ENCODE data around the gene POU3F1. TPM values are rescaled to one million over a fixed set of nuclear protein-coding genes. Genes with fewer than 3 reads are reported as not detected.

POU3F1 gene
- total RNA-seq, 1 experiment from 2014 or later = not detected

- ChIA-PET POLR2A (ENCODE audit: unreplicated experiment) (no interaction called here), CTCF (no interaction called here)
- TF ChIP-seq EZH2 (IDR thresholded peaks at IDR 0.05; ENCODE audit: low read length, unreplicated experiment) = no peak
- TF ChIP-seq EZH2phosphoT487 (IDR thresholded peaks at IDR 0.05; ENCODE audit: borderline replicate concordance, low read length) = no peak
- TF ChIP-seq, protein P1, sequence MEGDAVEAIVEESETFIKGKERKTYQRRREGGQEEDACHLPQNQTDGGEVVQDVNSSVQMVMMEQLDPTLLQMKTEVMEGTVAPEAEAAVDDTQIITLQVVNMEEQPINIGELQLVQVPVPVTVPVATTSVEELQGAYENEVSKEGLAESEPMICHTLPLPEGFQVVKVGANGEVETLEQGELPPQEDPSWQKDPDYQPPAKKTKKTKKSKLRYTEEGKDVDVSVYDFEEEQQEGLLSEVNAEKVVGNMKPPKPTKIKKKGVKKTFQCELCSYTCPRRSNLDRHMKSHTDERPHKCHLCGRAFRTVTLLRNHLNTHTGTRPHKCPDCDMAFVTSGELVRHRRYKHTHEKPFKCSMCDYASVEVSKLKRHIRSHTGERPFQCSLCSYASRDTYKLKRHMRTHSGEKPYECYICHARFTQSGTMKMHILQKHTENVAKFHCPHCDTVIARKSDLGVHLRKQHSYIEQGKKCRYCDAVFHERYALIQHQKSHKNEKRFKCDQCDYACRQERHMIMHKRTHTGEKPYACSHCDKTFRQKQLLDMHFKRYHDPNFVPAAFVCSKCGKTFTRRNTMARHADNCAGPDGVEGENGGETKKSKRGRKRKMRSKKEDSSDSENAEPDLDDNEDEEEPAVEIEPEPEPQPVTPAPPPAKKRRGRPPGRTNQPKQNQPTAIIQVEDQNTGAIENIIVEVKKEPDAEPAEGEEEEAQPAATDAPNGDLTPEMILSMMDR (conservative IDR thresholded peaks at IDR 0.05; ENCODE audit: low read depth, low read length) = no peak
- Histone ChIP-seq H3K27ac (ENCODE audit: low read length) (no peak overlapping the region), H3K9ac (ENCODE audit: low read length) (no peak overlapping the region), H2AFZ (ENCODE audit: low read length) (no peak overlapping the region), H3K4me1 (ENCODE audit: insufficient read depth, low read length) (no peaks in the 10 kb centered on the region), H3F3A (ENCODE audit: low read length, unreplicated experiment) (no peaks in the 10 kb centered on the region), H3K9me2 (replicated peaks; ENCODE audit: low read length) (no peaks in the 10 kb centered on the region), H3K27me3 (ENCODE audit: low read length) (peaks cover 57% of the 10 kb centered on the region), H3K36me3 (ENCODE audit: low read depth, low read length) (no peaks in the 10 kb centered on the region), H3K4me3 (ENCODE audit: low read length) (no peak overlapping the region), H3K9me3 (ENCODE audit: low read length) (no peaks in the 10 kb centered on the region), H4K20me1 (ENCODE audit: low read length) (no peaks in the 10 kb centered on the region), H3K4me2 (ENCODE audit: low read length) (no peak overlapping the region), H3K79me2 (ENCODE audit: low read length) (no peaks in the 10 kb centered on the region)
- BruUV-seq (replicated peaks) = no TSS peak
- DNase-seq (no peak), ATAC-seq (no peak)
- intact Hi-C loops (cut with micrococcal nuclease) = no loop called here
Measured at GRCh38 chr1:38093569-38094520, 47.3 kb upstream of the POU3F1 start.

DNA sequence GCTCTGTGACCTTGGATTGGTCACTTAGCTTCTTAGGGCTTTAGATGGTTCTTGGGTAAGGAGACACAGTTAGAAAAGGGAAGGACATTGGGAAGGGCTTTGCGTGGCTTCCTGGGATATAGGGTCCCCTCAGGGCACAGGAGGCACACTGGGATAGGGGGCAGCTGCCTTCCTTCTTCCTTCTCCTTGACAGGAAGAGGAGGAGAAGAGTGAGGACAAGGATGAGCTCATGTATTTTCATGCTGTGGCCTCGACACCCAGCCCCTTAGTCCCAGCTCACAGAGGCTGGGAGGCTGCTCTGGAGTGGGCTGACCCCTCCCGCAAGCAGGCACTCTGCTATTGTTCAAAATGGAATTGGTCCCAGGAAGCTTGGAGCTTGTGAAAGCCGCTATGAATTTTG lies 45.7 kb upstream of the POU3F1 start:
- POLR2A ChIA-PET (ENCODE audit: unreplicated experiment) = no interaction called here
- no peaks in the 10 kb centered on the region for H4K20me1 ChIP-seq (ENCODE audit: low read length)
- H3F3A ChIP-seq (ENCODE audit: low read length, unreplicated experiment) = no peaks in the 10 kb centered on the region
- H3K9me2 ChIP-seq (replicated peaks; ENCODE audit: low read length) = no peaks in the 10 kb centered on the region
- H3K79me2 ChIP-seq (ENCODE audit: low read length) = no peaks in the 10 kb centered on the region
- DNase-seq = no peak
- intact Hi-C loops (cut with micrococcal nuclease) = no loop called here
- H3K4me2 ChIP-seq (ENCODE audit: low read length) = no peak overlapping the region
- CTCF ChIA-PET = no interaction called here
- ATAC-seq = no peak
- no peak overlapping the region for H2AFZ ChIP-seq (ENCODE audit: low read length)
- no peaks in the 10 kb centered on the region for H3K36me3 ChIP-seq (ENCODE audit: low read depth, low read length)
- no peak overlapping the region for H3K9ac ChIP-seq (ENCODE audit: low read length)
- H3K27ac ChIP-seq (ENCODE audit: low read length) = no peak overlapping the region
- no peaks in the 10 kb centered on the region for H3K9me3 ChIP-seq (ENCODE audit: low read length)
- peaks cover 59% of the 10 kb centered on the region for H3K27me3 ChIP-seq (ENCODE audit: low read length)
- TF ChIP-seq EZH2 (IDR thresholded peaks at IDR 0.05; ENCODE audit: low read length, unreplicated experiment) (no peak), EZH2phosphoT487 (IDR thresholded peaks at IDR 0.05; ENCODE audit: borderline replicate concordance, low read length) (no peak)
- TF ChIP-seq, protein P1 (conservative IDR thresholded peaks at IDR 0.05; ENCODE audit: low read depth, low read length) = no peak
- no peak overlapping the region for H3K4me3 ChIP-seq (ENCODE audit: low read length)
- BruUV-seq (replicated peaks) = no TSS peak
- H3K4me1 ChIP-seq (ENCODE audit: insufficient read depth, low read length) = no peaks in the 10 kb centered on the region

- Histone ChIP-seq H3K9ac (ENCODE audit: low read length) (no peak overlapping the region), H3K4me1 (ENCODE audit: insufficient read depth, low read length) (no peaks in the 10 kb centered on the region), H3K9me2 (replicated peaks; ENCODE audit: low read length) (no peaks in the 10 kb centered on the region), H3K27me3 (ENCODE audit: low read length) (peaks cover 59% of the 10 kb centered on the region), H3F3A (ENCODE audit: low read length, unreplicated experiment) (no peaks in the 10 kb centered on the region), H2AFZ (ENCODE audit: low read length) (no peak overlapping the region), H4K20me1 (ENCODE audit: low read length) (no peaks in the 10 kb centered on the region), H3K4me3 (ENCODE audit: low read length) (no peak overlapping the region), H3K36me3 (ENCODE audit: low read depth, low read length) (no peaks in the 10 kb centered on the region), H3K79me2 (ENCODE audit: low read length) (no peaks in the 10 kb centered on the region), H3K27ac (ENCODE audit: low read length) (no peak overlapping the region), H3K4me2 (ENCODE audit: low read length) (no peak overlapping the region), H3K9me3 (ENCODE audit: low read length) (no peaks in the 10 kb centered on the region)
- intact Hi-C loops (cut with micrococcal nuclease) = no loop called here
- DNase-seq = no peak
- TF ChIP-seq, protein P1 (conservative IDR thresholded peaks at IDR 0.05; ENCODE audit: low read depth, low read length) = no peak
- TF ChIP-seq EZH2 (IDR thresholded peaks at IDR 0.05; ENCODE audit: low read length, unreplicated experiment) (no peak), EZH2phosphoT487 (IDR thresholded peaks at IDR 0.05; ENCODE audit: borderline replicate concordance, low read length) (no peak)
- no peak for ATAC-seq
- ChIA-PET CTCF (no interaction called here), POLR2A (ENCODE audit: unreplicated experiment) (no interaction called here)
- BruUV-seq (replicated peaks) = no TSS peak
Measured at GRCh38 chr1:38090796-38091195, 44.2 kb upstream of the POU3F1 start.
